Body of pancreas (tissue), 4 donors: Measurements from ENCODE around the gene WNK2. TPM values are rescaled to one million over a fixed set of nuclear protein-coding genes. Genes with fewer than 3 reads are reported as not detected.

Experiments used
- ATAC-seq: fragments of 150-250 bp; one replicate; pipeline ENCODE4 v1.9.1; 2016
- DNase-seq, 4 donors: peaks; one replicate each; pipeline ENCODE4 v3.0.0-alpha.2; 2019
- H3K27ac ChIP-seq, 4 donors: fragments of 200-600 bp; sonication (generic); 1 replicate in 3 of 4; 2 replicates in 1 of 4; pipeline versions ENCODE4 v1.5.1 to v1.6.1; 2016 to 2019; ENCODE audit warnings: mild to moderate bottlenecking in 1 of 4, mixed read lengths in 1 of 4, moderate library complexity in 1 of 4
- H3K27me3 ChIP-seq, 2 donors: fragments of 200-600 bp; sonication (generic); one replicate each; pipeline ENCODE4 v1.6.0; 2016; ENCODE audit warnings: mild to moderate bottlenecking in 1 of 2
- H3K36me3 ChIP-seq, 2 donors: fragments of 200-600 bp; sonication (generic); replicated peaks in 1 of 2; 2 replicates each; pipeline ENCODE4 v1.5.1; 2016; ENCODE audit warnings: low read depth in 2 of 2; ENCODE audit not compliant: insufficient read depth in 1 of 2
- H3K4me1 ChIP-seq: fragments of 200-600 bp; sonication (generic); one replicate; pipeline ENCODE4 v1.6.0; 2016
- H3K4me3 ChIP-seq, 2 donors: fragments of 200-600 bp; sonication (generic); 1 replicate in 1 of 2; 2 replicates in 1 of 2; pipeline ENCODE4 v1.5.1; 2016 to 2019
- H3K9me3 ChIP-seq, 3 donors: fragments of 200-600 bp; sonication (generic); 1 replicate in 2 of 3; 2 replicates in 1 of 3; pipeline ENCODE4 v1.5.1; 2016
- CTCF ChIP-seq, 7 experiments: fragments of 450-650 bp in 4 of 7; fragments of 200-600 bp in 3 of 7; sonication (generic) in 3 of 7; IDR thresholded peaks; one replicate each; pipeline ENCODE4 v1.5.1; 2016 to 2019; ENCODE audit warnings: antibody characterized with exemption in 7 of 7
- POLR2A ChIP-seq, 3 donors: fragments of 450-650 bp; IDR thresholded peaks; one replicate each; pipeline ENCODE4 v1.6.1; 2016; ENCODE audit warnings: antibody characterized with exemption in 3 of 3, mild to moderate bottlenecking in 2 of 3
- WGBS, 2 donors: methylation state at CpG; one replicate each; pipeline ENCODE4 v1.1.5; 2017; 5-methylcytosine and 5-hydroxymethylcytosine counted together
- intact Hi-C: fragments of 100-400 bp; cut with DNase I; formaldehyde crosslinking; loops from one replicate; pipeline ENCODE4 v1.15.1; 2023
- total RNA-seq, 2 donors: library from RNA; depleted of rRNA; stranded (reverse); fragments of >200 nt; gene quantifications; one replicate each; pipeline ENCODE4 v1.1.0, GENCODE V29; 2016

The WNK2 gene
- total RNA-seq, 2 donors from 2014 or later: 85.4 to 173 TPM

- 51 to 60% methylated on average over 25 of the region's 25 CpGs for WGBS, 2 donors
- ATAC-seq (no peak), DNase-seq (no peak)
- TF ChIP-seq CTCF (IDR thresholded peaks at IDR 0.05) (no peak), POLR2A (IDR thresholded peaks at IDR 0.05) (no peak)
- H3K36me3 ChIP-seq: no peaks in the 10 kb centered on the region
- no peak overlapping the region for H3K4me3 ChIP-seq
- peaks cover 82% of the 10 kb centered on the region for H3K4me1 ChIP-seq
- no peaks in the 10 kb centered on the region for H3K27me3 ChIP-seq
- peak overlapping the region in 3 of 4 donors; percentile 69 to 90 (median 83) for H3K27ac ChIP-seq
- no peaks in the 10 kb centered on the region for H3K9me3 ChIP-seq
- intact Hi-C loops: no loop called here
Observed at GRCh38 chr9:93207860-93208734, 24.2 kb downstream of the WNK2 start.

- Histone ChIP-seq H3K4me3 (no peak overlapping the region), H3K36me3 (no peaks in the 10 kb centered on the region), H3K27ac (peak overlapping the region; percentile 43 to 90 (median 58)), H3K27me3 (no peaks in the 10 kb centered on the region), H3K9me3 (no peaks in the 10 kb centered on the region), H3K4me1 (peaks cover 74% of the 10 kb centered on the region)
- ATAC-seq: peak; percentile 73
- intact Hi-C loops: no loop called here
- DNase-seq: peak; percentile 62 to 86 (median 82)
- TF ChIP-seq CTCF (IDR thresholded peaks at IDR 0.05) (peak in 2 of 7 experiments; percentile 9 to 24), POLR2A (IDR thresholded peaks at IDR 0.05) (no peak)
- 40 to 56% methylated on average over 5 to 9 of the region's 9 CpGs for whole genome bisulfite sequencing, 2 donors
Observed at GRCh38 chr9:93209097-93209496, 25.2 kb downstream of the WNK2 start.

GRCh38 chr9:93209576-93210323 is 25.8 kb downstream of the WNK2 start:
- Histone ChIP-seq H3K9me3 (no peaks in the 10 kb centered on the region), H3K27ac (peak overlapping the region; percentile 43 to 90 (median 58)), H3K36me3 (no peaks in the 10 kb centered on the region), H3K4me3 (no peak overlapping the region), H3K27me3 (no peaks in the 10 kb centered on the region), H3K4me1 (peaks cover 68% of the 10 kb centered on the region)
- DNase-seq (peak in 1 of 4 donors; percentile 4), ATAC-seq (no peak)
- TF ChIP-seq POLR2A (IDR thresholded peaks at IDR 0.05) (no peak), CTCF (IDR thresholded peaks at IDR 0.05) (no peak)
- intact Hi-C loops: no loop called here
- WGBS, 2 donors: 73 to 83% methylated on average over 8 to 11 of the region's 12 CpGs

GRCh38 chr9:93210324-93210973 is 26.5 kb downstream of the WNK2 start:
- peak in 1 of 4 donors; percentile 13 for DNase-seq
- Histone ChIP-seq H3K27ac (peak overlapping the region in 2 of 4 donors; percentile 43 to 90), H3K4me1 (peaks cover 61% of the 10 kb centered on the region), H3K4me3 (no peak overlapping the region), H3K36me3 (no peaks in the 10 kb centered on the region), H3K9me3 (no peaks in the 10 kb centered on the region), H3K27me3 (no peaks in the 10 kb centered on the region)
- intact Hi-C loops: no loop called here
- no peak for ATAC-seq
- TF ChIP-seq POLR2A (IDR thresholded peaks at IDR 0.05): no peak
- TF ChIP-seq CTCF (IDR thresholded peaks at IDR 0.05): no peak
- WGBS, 2 donors: 74 to 80% methylated on average over 13 to 15 of the region's 15 CpGs
